ENCODE results near the gene TDRD1. TPM values are rescaled to one million over a fixed set of nuclear protein-coding genes. Genes with fewer than 3 reads are reported as not detected.

TDRD1 gene
- total RNA-seq, 1 experiment from 2014 or later = not detected

- TF ChIP-seq ATF3 (IDR thresholded peaks at IDR 0.05) = no peak
- no peak for TF ChIP-seq SP1 (IDR thresholded peaks at IDR 0.05; ENCODE audit: low read depth)
Observed at GRCh38 chr10:114206902-114207301, 27.7 kb downstream of the TDRD1 start (continued).

GRCh38 chr10:114207349-114207748, 28.2 kb downstream of the TDRD1 start:
- CTCF ChIA-PET = interaction anchor here (0.5 kb wide), 1 partner anchor 15 kb away, joined by 5 read pairs; no protein-coding TSS in a partner anchor
- peaks cover 17% of the 10 kb centered on the region for H3K27me3 ChIP-seq (ENCODE audit: insufficient read depth, low read length)
- intact Hi-C loops (cut with micrococcal nuclease) = no loop called here

More at GRCh38 chr10:114207349-114207748, 28.2 kb downstream of the TDRD1 start:
- TF ChIP-seq POLR2AphosphoS5 (IDR thresholded peaks at IDR 0.05; ENCODE audit: low read depth, low read length) (no peak), SP1 (IDR thresholded peaks at IDR 0.05; ENCODE audit: low read depth) (no peak), MAX (IDR thresholded peaks at IDR 0.05) (no peak), ZBTB33 (IDR thresholded peaks at IDR 0.05; ENCODE audit: extremely low read depth, insufficient replicate concordance, low read length) (no peak), RAD21 (IDR thresholded peaks at IDR 0.05; ENCODE audit: low read depth) (no peak), ELF1 (IDR thresholded peaks at IDR 0.05; ENCODE audit: borderline replicate concordance, low read depth) (no peak), REST (IDR thresholded peaks at IDR 0.05; ENCODE audit: low read depth) (no peak), ZNF274 (IDR thresholded peaks at IDR 0.05; ENCODE audit: low read depth, low read length) (no peak), SIN3A (IDR thresholded peaks at IDR 0.05; ENCODE audit: low read depth) (no peak), EZH2phosphoT487 (IDR thresholded peaks at IDR 0.05; ENCODE audit: borderline replicate concordance) (no peak)
- no peak overlapping the region for H3K9ac ChIP-seq (ENCODE audit: low read length)
- DNase-seq (ENCODE audit: low read depth, low spot score) (no peak), ATAC-seq (no peak)
- no peaks in the 10 kb centered on the region for H3K4me1 ChIP-seq (ENCODE audit: control insufficient read depth in 1 of 2, insufficient read depth in 2 of 2, low read length in 2 of 2)
- no peak overlapping the region for H3K4me2 ChIP-seq (ENCODE audit: low read length)
- no peak overlapping the region for H2AFZ ChIP-seq (ENCODE audit: low read depth, low read length, poor library complexity, severe bottlenecking)
- no peaks in the 10 kb centered on the region for H3K79me2 ChIP-seq (ENCODE audit: insufficient read depth, low read length)
- H3K27ac ChIP-seq (ENCODE audit: low read depth, low read length) = no peak overlapping the region
- no peaks in the 10 kb centered on the region for H4K20me1 ChIP-seq (ENCODE audit: insufficient read depth)
- H3K36me3 ChIP-seq (ENCODE audit: control insufficient read depth in 1 of 2, insufficient read depth in 2 of 2, low read length in 2 of 2) = no peaks in the 10 kb centered on the region
- POLR2A ChIA-PET = no interaction called here
- no peak overlapping the region for H3K4me3 ChIP-seq (replicated peaks in 1 of 2; ENCODE audit: low read depth in 1 of 2, low read length in 2 of 2)
- RAD21 ChIA-PET (ENCODE audit: low non-redundant PET in 1 of 2, low total read pairs in 2 of 2, uncharacterized antibody in 2 of 2, unreplicated experiment in 2 of 2) = no interaction called here
- BruUV-seq (replicated peaks) = no TSS peak
- no peaks in the 10 kb centered on the region for H3K9me3 ChIP-seq (ENCODE audit: control insufficient read depth in 1 of 2, insufficient read depth in 1 of 2, low read depth in 1 of 2, low read length in 2 of 2)
- no peaks in the 10 kb centered on the region for H3K9me2 ChIP-seq (ENCODE audit: insufficient read depth)

All from HCT116 (cell line).